Renal pelvis (tissue), 4 donors: ENCODE measurements around the gene SLC16A4. TPM values are rescaled to one million over a fixed set of nuclear protein-coding genes. Genes with fewer than 3 reads are reported as not detected.

Experiments used
- DNase-seq: peaks from one replicate; pipeline ENCODE4 v3.0.0-alpha.2; 2013
- polyA plus RNA-seq, 3 donors: library from polyadenylated mRNA; unstranded; fragments of 120-200 nt; gene quantifications; one replicate each; pipeline ENCODE4 v1.2.1, GENCODE V29; 2013; ENCODE audit not compliant: insufficient read length in 3 of 3

Gene SLC16A4
- polyA plus RNA-seq, 3 donors = 66.3 to 117 (median 96.8) TPM

DNA sequence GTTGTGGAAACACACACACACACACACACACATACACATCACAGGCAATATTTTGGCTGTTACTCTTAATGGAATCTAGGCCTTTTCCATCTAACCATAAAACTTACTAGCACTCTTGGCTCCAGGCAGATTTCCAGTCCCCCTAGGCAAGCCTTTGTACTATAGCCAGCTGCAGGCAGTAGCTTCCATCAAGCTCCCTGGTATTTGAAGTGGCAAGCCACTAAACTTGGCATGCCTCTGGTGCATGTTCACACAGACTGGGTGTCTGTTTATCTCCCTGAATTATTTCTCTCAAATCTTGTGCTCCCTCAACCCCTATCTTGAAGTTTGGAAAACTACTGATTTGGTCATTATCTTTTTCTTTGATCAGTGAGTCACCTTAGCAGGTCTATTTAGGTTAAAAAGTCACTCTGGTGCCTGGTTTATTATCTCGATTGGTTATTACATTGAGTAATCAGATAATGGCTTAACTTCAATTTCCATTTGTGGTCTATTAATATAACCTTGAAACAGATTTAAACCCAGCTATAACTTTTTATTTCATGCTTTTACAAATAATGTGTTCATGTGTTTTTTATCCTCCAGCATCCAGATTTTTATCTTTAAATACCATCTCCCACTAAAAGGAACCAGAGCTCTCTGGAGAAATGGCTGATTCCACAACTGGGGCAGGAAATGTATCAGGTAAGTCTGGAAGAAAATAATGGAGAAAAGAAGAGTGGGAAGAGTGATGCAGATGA lies 54.4 kb downstream of the SLC16A4 start:
- DNase-seq = no peak

GRCh38 chr1:110335265-110335664 lies 55.6 kb downstream of the SLC16A4 start:
- DNase-seq = no peak

DNA sequence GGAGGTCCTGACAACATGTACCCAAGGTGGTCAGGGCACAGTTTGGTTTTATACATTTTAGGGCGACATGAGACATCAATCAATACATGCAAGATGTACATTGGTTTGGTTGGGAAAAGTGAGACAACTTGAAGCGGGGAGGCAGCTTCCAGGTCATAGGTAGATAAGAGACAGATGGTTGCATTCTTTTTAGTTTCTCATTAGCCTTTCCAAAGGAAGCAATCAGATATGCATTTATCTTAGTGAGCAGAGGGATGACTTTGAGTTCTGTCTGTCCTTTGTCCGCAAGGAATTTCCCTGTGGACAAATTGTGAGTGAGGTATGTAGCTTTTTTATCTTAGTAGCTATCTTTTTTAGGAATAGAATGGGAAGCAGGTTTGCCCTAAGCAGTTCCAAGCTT lies 62.1 kb downstream of the SLC16A4 start:
- DNase-seq = no peak

- DNase-seq = no peak
These were observed 62.6 kb downstream of the SLC16A4 start for GRCh38 chr1:110328274-110328673.

DNA sequence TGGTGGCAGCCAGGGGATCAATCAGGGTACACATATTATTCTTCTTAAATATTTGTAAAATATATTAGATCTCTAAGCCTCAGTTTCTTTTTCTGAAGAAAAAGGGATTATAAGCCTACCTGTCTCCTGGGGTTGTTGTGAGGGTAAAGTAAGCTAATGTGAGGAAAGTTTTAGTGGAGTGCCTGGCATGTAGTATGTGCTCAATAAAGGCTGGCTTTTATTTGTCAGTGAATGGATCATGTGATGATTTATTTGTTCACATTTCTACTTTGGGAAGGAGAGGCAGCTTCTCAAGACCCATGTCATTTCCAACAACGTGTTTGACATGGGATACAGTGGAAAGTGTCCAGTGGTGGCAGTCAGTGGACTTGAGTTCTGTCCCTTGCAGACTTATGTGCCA lies 64.0 kb downstream of the SLC16A4 start:
- DNase-seq = no peak

DNA sequence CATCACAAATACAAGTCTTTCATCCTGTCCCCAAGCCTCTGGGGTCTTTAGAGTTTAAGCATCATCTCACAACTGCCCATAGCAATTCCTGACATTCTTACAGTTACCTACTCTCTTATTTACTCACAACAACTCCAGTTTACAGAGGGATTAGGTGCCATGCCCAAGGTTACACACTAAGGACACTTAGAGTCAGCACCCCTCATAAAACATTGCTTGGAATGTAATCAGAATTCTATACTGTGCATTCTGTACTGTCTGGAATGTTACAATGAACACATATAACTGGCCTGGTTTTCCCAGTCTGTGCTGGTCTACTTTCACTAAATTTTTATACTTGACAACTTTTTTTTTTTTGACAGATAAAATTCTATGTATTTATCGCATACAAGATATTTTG lies 66.2 kb downstream of the SLC16A4 start:
- no peak for DNase-seq

GRCh38 chr1:110321846-110322245 lies 69.0 kb downstream of the SLC16A4 start:
- DNase-seq = no peak

DNA sequence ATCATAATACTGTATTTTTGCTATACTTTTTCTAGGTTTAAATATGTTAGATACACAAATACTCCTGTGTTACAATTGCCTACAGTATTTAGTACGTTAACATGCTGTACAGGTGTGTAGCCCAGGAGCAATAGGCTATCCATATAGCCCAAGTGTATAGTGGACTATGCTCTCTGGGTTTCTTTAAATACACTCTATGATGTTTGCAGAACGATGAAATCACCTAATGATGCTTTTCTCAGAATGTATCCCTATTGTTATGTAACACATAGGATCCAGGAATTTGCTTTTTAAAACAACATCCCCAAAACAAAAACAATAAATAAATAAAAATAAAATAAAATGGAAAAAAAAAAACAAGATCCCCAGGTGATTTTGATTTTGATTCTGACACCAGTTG lies 69.8 kb downstream of the SLC16A4 start:
- DNase-seq = no peak

DNA sequence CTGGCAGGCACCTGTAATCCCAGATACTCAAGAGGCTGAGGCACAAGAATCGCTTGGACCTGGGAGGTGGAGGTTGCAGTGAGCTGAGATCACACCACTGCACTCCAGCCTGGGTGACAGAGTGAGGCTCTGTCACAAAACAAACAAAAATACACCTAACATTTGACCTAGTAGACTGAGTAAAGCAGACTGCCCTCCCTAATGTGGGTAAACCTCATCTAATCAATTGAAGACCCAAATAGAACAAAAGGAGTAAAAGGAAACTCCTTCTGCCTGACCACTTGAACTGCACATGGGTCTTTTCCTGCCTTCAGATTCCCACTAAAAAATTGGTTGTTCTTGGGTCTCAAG lies 70.7 kb downstream of the SLC16A4 start:
- DNase-seq = no peak

- DNase-seq = no peak
These were observed 71.3 kb downstream of the SLC16A4 start for GRCh38 chr1:110319332-110320167.

DNA sequence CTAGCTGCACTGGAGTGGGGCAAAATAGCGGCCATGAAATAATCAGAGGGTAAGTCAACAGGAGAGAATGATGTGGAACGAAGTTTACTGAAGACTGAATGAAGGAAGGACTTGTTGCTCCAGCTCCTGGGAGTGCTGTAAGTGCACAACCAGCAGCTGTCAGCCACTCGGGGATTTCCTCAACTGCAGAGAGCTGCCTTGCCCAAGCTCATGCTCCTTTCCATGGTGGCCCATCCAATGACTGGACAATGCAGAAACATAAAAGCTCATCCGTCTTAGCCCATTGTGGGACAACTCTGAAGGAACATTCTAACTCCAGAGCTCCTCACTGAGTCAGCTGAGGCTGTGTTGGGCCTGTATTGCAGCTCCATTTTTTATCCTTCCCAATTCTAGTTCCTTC lies 72.8 kb downstream of the SLC16A4 start:
- DNase-seq = no peak

DNA sequence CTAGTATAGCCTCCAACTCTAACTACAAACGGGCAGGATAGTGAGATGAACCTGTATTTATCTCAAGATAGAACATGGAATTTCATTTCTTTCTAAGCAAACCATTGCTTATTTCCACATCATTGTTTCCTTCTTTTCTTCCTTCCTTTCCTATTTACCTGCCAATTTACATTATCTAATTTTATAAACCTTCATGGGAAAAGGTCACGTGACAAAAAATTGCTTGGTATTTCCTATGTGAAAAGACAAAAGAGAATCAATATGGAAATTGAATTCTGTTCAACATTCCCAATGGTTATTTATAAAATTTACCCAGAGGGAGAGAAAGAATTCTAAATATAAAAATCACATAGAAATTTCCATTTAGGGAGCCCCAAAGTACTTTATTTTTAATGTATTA lies 74.1 kb downstream of the SLC16A4 start:
- no peak for DNase-seq

Other genes starting within 250 kb of the SLC16A4 start
- 1 to 10 TPM in 1 of 3 donors, under 1 TPM in 2; 0.41 to 1.3 (median 0.94) TPM for gene SLC6A17, start 240.5 kb downstream of the SLC16A4 start, polyA plus RNA-seq
- gene KCNC4, start 180.7 kb downstream of the SLC16A4 start, polyA plus RNA-seq = 1 to 10 TPM; 5.0 to 8.1 (median 7.6) TPM
- 10 to 100 TPM; 10.4 to 16.0 (median 15.7) TPM for gene RBM15, start 51.6 kb downstream of the SLC16A4 start, polyA plus RNA-seq
- 100 to 1,000 TPM; 255 to 281 (median 264) TPM for gene LAMTOR5, start 16.7 kb upstream of the SLC16A4 start, polyA plus RNA-seq
- gene PROK1, start 60.1 kb upstream of the SLC16A4 start, polyA plus RNA-seq = not detected
- not detected for gene KCNA10, start 128.1 kb upstream of the SLC16A4 start, polyA plus RNA-seq
- gene KCNA2, start 215.3 kb upstream of the SLC16A4 start, polyA plus RNA-seq = under 1 TPM; 0.36 to 0.95 (median 0.44) TPM